KMS-11 (cell line): ENCODE data around the gene CTSS.

Experiments
- H2AFZ ChIP-seq: fragments of 200-600 bp; sonication (generic); 2 replicates; pipeline ENCODE4 v1.6.1; 2016; ENCODE audit warnings: antibody characterized with exemption, mixed run types, low read depth
- H3K27ac ChIP-seq: fragments of 200-600 bp; sonication (generic); 2 replicates; pipeline ENCODE4 v1.6.1; 2016; ENCODE audit warnings: mild to moderate bottlenecking, mixed run types
- H3K27me3 ChIP-seq: fragments of 200-600 bp; sonication (generic); 2 replicates; pipeline ENCODE4 v1.6.1; 2017; ENCODE audit warnings: mild to moderate bottlenecking, low read depth, mixed run types, moderate library complexity; ENCODE audit not compliant: insufficient read depth
- H3K36me3 ChIP-seq: fragments of 200-600 bp; sonication (generic); 2 replicates; pipeline ENCODE4 v1.6.1; 2017; ENCODE audit warnings: mild to moderate bottlenecking, mixed run types; ENCODE audit not compliant: insufficient read depth
- H3K4me1 ChIP-seq: fragments of 200-600 bp; sonication (generic); 2 replicates; pipeline ENCODE4 v1.6.1; 2016; ENCODE audit warnings: mild to moderate bottlenecking, low read depth, mixed run types; ENCODE audit not compliant: poor library complexity, severe bottlenecking
- H3K4me2 ChIP-seq: fragments of 200-600 bp; sonication (generic); 2 replicates; pipeline ENCODE4 v1.7.0; 2016; ENCODE audit warnings: mild to moderate bottlenecking, mixed run types
- H3K4me3 ChIP-seq: fragments of 200-600 bp; sonication (generic); IDR thresholded peaks from 2 replicates; pipeline ENCODE4 v1.6.1; 2017; ENCODE audit warnings: low read depth, low read length, mixed read lengths; ENCODE audit not compliant: insufficient read depth
- H3K79me2 ChIP-seq: fragments of 200-600 bp; sonication (generic); 2 replicates; pipeline ENCODE4 v1.6.1; 2016; ENCODE audit warnings: low read depth, mixed run types; ENCODE audit not compliant: insufficient read depth
- H3K9ac ChIP-seq: fragments of 200-600 bp; sonication (generic); 2 replicates; pipeline ENCODE4 v1.6.1; 2016; ENCODE audit warnings: mild to moderate bottlenecking, mixed run types
- H4K20me1 ChIP-seq: fragments of 200-600 bp; sonication (generic); 2 replicates; pipeline ENCODE4 v1.6.1; 2016; ENCODE audit warnings: mild to moderate bottlenecking, mixed run types; ENCODE audit not compliant: insufficient read depth
- CTCF ChIP-seq: fragments of 200-600 bp; sonication (generic); conservative IDR thresholded peaks from 2 replicates; pipeline ENCODE4 v1.6.1; 2017; ENCODE audit warnings: low read depth, mild to moderate bottlenecking, antibody characterized with exemption, low read length, moderate library complexity, mixed read lengths

Gene CTSS

GRCh38 chr1:150765296-150765976, at the start of gene CTSS:
TSS of gene CTSS (minus strand) at chr1:150765778. CDS start at chr1:150764763, 1,015 bp downstream.
- Histone ChIP-seq H2AFZ (peak within 1 kb of the TSS; percentile 36), H3K36me3 (no peaks in the 10 kb centered on the region), H3K79me2 (no peaks in the 10 kb centered on the region), H3K4me1 (peaks cover 31% of the 10 kb centered on the region), H3K9ac (peak within 1 kb of the TSS; percentile 0; the same call in 1 of the 2 replicates), H3K27me3 (peaks cover 5% of the 10 kb centered on the region; the same call in 1 of the 2 replicates), H4K20me1 (no peaks in the 10 kb centered on the region), H3K27ac (no peak within 1 kb of the TSS), H3K4me3 (no peak within 1 kb of the TSS), H3K4me2 (peak within 1 kb of the TSS; percentile 9)
- no peak for TF ChIP-seq CTCF

GRCh38 chr1:150813028-150813707, 47.6 kb upstream of the CTSS start:
- Histone ChIP-seq H3K27ac (no peak overlapping the region), H3K36me3 (peaks cover 7% of the 10 kb centered on the region; the same call in 1 of the 2 replicates)

GRCh38 chr1:150810958-150811659, 45.5 kb upstream of the CTSS start:
- H3K27me3 ChIP-seq, result no peaks in the 10 kb centered on the region
- H4K20me1 ChIP-seq, result no peaks in the 10 kb centered on the region
- no peak overlapping the region for H3K9ac ChIP-seq
- no peak for TF ChIP-seq CTCF
- no peak overlapping the region for H3K4me3 ChIP-seq
- H3K27ac ChIP-seq, result no peak overlapping the region
- no peak overlapping the region for H3K4me2 ChIP-seq
- no peaks in the 10 kb centered on the region for H3K4me1 ChIP-seq
- H3K79me2 ChIP-seq, result no peaks in the 10 kb centered on the region
- H3K36me3 ChIP-seq, result peaks cover 7% of the 10 kb centered on the region; the same call in 1 of the 2 replicates
- no peak overlapping the region for H2AFZ ChIP-seq

More at GRCh38 chr1:150813028-150813707, 47.6 kb upstream of the CTSS start:
- Histone ChIP-seq H3K4me2 (no peak overlapping the region), H4K20me1 (no peaks in the 10 kb centered on the region), H3K79me2 (no peaks in the 10 kb centered on the region), H3K9ac (no peak overlapping the region), H3K27me3 (no peaks in the 10 kb centered on the region), H3K4me3 (no peak overlapping the region), H3K4me1 (no peaks in the 10 kb centered on the region), H2AFZ (no peak overlapping the region)
- TF ChIP-seq CTCF, result peak; percentile 96

GRCh38 chr1:150809651-150810050, 44.1 kb upstream of the CTSS start:
- Histone ChIP-seq H3K9ac (no peak overlapping the region), H3K4me1 (no peaks in the 10 kb centered on the region), H3K4me3 (no peak overlapping the region), H2AFZ (no peak overlapping the region), H3K79me2 (no peaks in the 10 kb centered on the region), H3K27me3 (no peaks in the 10 kb centered on the region), H3K4me2 (no peak overlapping the region), H3K27ac (no peak overlapping the region), H4K20me1 (no peaks in the 10 kb centered on the region), H3K36me3 (peaks cover 7% of the 10 kb centered on the region; the same call in 1 of the 2 replicates)
- no peak for TF ChIP-seq CTCF
